ENCODE measurements around the gene ERICH6B. TPM values are rescaled to one million over a fixed set of nuclear protein-coding genes. Genes with fewer than 3 reads are reported as not detected.

Gene ERICH6B
- total RNA-seq, 4 donors from 2014 or later = not detected

DNA sequence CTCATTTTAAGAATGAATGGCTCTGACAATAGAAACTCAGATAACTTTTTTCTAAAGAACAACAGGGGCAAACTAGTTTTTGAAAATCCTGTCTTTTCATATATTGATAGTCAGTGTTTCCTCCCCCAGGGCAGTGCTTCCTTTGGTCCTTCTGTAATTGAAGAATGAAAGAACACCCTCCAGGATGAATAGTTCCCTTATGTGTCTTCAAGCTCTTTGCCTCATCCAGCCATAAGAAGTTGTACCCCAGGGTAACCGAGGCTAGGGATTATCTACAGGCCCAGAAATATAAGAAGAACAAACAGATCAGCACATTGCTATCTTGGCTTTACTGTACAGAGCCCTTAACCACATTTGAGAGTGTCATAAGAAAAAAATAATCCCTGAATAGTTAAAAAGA is 12.1 kb upstream of the ERICH6B start:
- 83% methylated on average over 1 of the region's 1 CpG for WGBS
- no peak for DNase-seq (ENCODE audit: low spot score in 2 of 2)

DNA sequence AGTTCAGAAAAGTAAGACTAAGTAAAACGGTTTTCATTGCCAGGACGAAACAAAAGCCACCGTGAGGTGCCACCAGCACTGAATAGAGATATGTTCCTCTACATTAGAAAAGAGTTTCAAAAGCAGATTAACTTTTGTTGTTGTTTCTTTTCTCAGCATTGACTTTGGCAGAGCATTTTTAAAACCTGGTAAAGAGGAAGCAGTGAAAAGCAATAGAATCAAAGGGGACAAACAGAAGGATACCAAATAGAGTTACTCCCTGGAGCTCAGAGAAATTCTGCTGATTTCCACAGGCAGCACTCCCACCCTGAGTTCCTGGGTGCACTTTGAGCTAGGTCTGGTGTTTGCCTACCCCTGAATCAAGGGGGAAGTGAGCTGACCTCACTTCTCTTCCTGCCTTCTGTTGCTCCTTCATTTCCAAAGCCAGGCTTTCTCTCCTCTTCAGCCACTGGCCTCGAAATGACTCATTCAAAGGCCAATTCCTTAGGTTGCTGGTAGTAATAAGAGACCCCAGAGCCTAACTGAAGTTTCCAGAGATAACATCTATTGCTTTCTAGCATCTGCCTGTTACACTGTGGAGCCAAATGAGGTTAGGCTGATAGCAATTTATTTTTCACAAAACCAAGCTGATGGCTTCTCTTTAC is 11.3 kb upstream of the ERICH6B start:
- TF ChIP-seq POLR2AphosphoS5 (IDR thresholded peaks at IDR 0.05) (no peak), POLR2A (IDR thresholded peaks at IDR 0.05) (no peak), EP300 (IDR thresholded peaks at IDR 0.05) (no peak)
- TF ChIP-seq, protein P1, sequence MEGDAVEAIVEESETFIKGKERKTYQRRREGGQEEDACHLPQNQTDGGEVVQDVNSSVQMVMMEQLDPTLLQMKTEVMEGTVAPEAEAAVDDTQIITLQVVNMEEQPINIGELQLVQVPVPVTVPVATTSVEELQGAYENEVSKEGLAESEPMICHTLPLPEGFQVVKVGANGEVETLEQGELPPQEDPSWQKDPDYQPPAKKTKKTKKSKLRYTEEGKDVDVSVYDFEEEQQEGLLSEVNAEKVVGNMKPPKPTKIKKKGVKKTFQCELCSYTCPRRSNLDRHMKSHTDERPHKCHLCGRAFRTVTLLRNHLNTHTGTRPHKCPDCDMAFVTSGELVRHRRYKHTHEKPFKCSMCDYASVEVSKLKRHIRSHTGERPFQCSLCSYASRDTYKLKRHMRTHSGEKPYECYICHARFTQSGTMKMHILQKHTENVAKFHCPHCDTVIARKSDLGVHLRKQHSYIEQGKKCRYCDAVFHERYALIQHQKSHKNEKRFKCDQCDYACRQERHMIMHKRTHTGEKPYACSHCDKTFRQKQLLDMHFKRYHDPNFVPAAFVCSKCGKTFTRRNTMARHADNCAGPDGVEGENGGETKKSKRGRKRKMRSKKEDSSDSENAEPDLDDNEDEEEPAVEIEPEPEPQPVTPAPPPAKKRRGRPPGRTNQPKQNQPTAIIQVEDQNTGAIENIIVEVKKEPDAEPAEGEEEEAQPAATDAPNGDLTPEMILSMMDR (IDR thresholded peaks at IDR 0.05) = no peak
- 59% methylated on average over 4 of the region's 4 CpGs for whole genome bisulfite sequencing
- no peak for DNase-seq (ENCODE audit: low spot score in 2 of 2)
- Histone ChIP-seq H3K4me3 (no peak overlapping the region), H3K9me3 (no peaks in the 10 kb centered on the region), H3K27me3 (peaks cover 15% of the 10 kb centered on the region), H3K36me3 (no peaks in the 10 kb centered on the region), H3K4me1 (no peaks in the 10 kb centered on the region), H3K27ac (no peak overlapping the region)

More for the DNA sequence above, 12.1 kb upstream of the ERICH6B start:
- Histone ChIP-seq H3K36me3 (no peaks in the 10 kb centered on the region), H3K27ac (no peak overlapping the region), H3K4me3 (no peak overlapping the region), H3K4me1 (no peaks in the 10 kb centered on the region), H3K9me3 (no peaks in the 10 kb centered on the region), H3K27me3 (peaks cover 7% of the 10 kb centered on the region)
- TF ChIP-seq POLR2AphosphoS5 (IDR thresholded peaks at IDR 0.05) (no peak), POLR2A (IDR thresholded peaks at IDR 0.05) (no peak)

DNA sequence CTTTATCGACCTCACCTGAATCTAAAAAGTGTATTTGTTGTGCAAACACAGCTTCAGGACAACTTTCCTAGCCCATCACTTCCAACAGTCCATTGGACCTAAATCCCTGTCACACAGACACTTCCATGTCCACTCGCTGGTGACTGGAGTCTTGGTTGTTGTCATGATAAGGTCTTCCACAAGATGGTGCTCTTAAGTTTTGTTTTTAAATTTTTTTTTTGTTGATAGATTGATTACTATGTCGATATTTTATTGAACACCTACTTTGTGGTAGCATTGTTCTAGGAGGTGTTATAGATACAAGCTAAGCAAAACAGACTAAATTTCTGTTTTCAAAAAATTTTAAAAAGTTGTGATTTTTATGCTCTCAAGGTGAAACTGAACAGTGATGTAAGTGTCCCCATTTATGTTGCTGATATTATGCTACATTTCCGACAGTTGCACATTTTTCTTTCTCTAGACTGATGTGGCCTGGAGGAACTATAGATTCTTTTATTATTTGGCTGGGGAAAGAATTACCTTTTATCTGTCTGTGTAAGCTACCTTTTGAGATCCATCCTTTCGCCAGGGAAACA is 8.1 kb upstream of the ERICH6B start:
- no peak for TF ChIP-seq POLR2A (IDR thresholded peaks at IDR 0.05)
- no peak for TF ChIP-seq POLR2AphosphoS5 (IDR thresholded peaks at IDR 0.05)
- no peak for TF ChIP-seq EP300 (IDR thresholded peaks at IDR 0.05)
- TF ChIP-seq, protein P1 (IDR thresholded peaks at IDR 0.05) = peak in 1 of 2 donors; percentile 20
- Histone ChIP-seq H3K4me3 (no peak overlapping the region), H3K9me3 (no peaks in the 10 kb centered on the region), H3K36me3 (no peaks in the 10 kb centered on the region), H3K4me1 (no peaks in the 10 kb centered on the region), H3K27ac (no peak overlapping the region), H3K27me3 (peaks cover 22% of the 10 kb centered on the region)
- 36% methylated on average over 5 of the region's 5 CpGs for WGBS
- DNase-seq (ENCODE audit: low spot score in 2 of 2) = no peak

DNA sequence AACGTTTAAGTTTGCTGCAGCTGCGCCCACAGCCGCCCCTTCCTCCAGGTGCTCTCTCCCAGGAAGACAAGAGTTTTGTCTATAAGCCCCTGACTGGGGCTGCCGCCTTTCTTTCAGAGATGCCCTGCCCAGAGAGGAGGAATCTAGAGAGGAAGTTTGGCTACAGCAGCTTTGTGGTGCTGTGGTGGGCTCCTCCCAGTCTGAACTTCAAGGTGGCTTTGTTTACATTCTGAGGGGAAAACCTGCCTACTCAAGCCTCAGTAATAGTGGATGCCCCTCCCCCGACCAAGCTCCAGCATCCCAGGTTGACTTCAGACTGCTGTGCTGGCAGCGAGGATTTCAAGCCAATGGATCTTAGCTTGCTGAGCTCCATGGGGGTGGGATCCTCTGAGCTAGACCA is 6.4 kb upstream of the ERICH6B start:
- Histone ChIP-seq H3K27me3 (peaks cover 22% of the 10 kb centered on the region), H3K4me1 (no peaks in the 10 kb centered on the region), H3K9me3 (no peaks in the 10 kb centered on the region), H3K36me3 (no peaks in the 10 kb centered on the region), H3K27ac (no peak overlapping the region), H3K4me3 (no peak overlapping the region)
- TF ChIP-seq POLR2A (IDR thresholded peaks at IDR 0.05) (no peak), EP300 (IDR thresholded peaks at IDR 0.05) (no peak), POLR2AphosphoS5 (IDR thresholded peaks at IDR 0.05) (no peak)
- TF ChIP-seq, protein P1 (IDR thresholded peaks at IDR 0.05) = no peak
- DNase-seq (ENCODE audit: low spot score in 2 of 2) = no peak
- 17% methylated on average over 4 of the region's 6 CpGs for WGBS

DNA sequence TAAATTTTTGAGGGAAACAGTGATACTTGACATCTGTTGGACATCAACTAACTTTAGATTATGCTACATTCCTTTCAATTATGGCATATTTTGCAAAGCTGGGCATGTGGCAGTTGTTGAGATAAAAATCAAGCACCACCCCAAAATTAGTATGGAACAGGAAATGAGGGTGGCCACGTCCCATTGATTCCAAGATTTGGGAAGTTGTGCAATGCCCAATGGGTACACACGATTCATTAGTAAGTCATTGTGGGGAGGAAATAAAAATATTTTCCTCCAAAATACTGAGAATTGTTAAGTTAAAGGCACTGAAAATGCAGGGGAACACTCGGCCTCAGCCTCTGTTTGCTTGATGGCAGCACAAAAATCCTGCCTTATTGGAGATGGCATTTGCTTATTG is 7.6 kb downstream of the ERICH6B start:
- H3K4me3 ChIP-seq = no peak overlapping the region
- no peaks in the 10 kb centered on the region for H3K36me3 ChIP-seq
- no peak overlapping the region for H3K27ac ChIP-seq
- TF ChIP-seq EP300 (IDR thresholded peaks at IDR 0.05) (no peak), POLR2AphosphoS5 (IDR thresholded peaks at IDR 0.05) (no peak), POLR2A (IDR thresholded peaks at IDR 0.05) (no peak)
- TF ChIP-seq, protein P1 (IDR thresholded peaks at IDR 0.05) = no peak
- H3K9me3 ChIP-seq = no peaks in the 10 kb centered on the region
- H3K27me3 ChIP-seq = peaks cover 13% of the 10 kb centered on the region
- H3K4me1 ChIP-seq = no peaks in the 10 kb centered on the region
- DNase-seq (ENCODE audit: low spot score in 2 of 2) = no peak
- 45% methylated on average over 3 of the region's 3 CpGs for WGBS
